Coronary artery (tissue), 2 donors: ENCODE data around the gene EEF1AKMT3.

Experiments
- DNase-seq: peaks from one replicate; pipeline ENCODE4 v3.0.0-alpha.2; 2017; ENCODE audit warnings: low spot score
- H3K27ac ChIP-seq, 2 donors: fragments of 200-600 bp; sonication (generic); one replicate each; pipeline ENCODE4 v1.5.1; 2016 to 2019
- H3K4me3 ChIP-seq: fragments of 200-600 bp; sonication (generic); 2 replicates; pipeline ENCODE4 v1.5.1; 2016; ENCODE audit warnings: mild to moderate bottlenecking, moderate library complexity
- CTCF ChIP-seq: fragments of 200-600 bp; sonication (generic); IDR thresholded peaks from one replicate; pipeline ENCODE4 v1.5.1; 2019; ENCODE audit warnings: antibody characterized with exemption

EEF1AKMT3 gene

GRCh38 chr12:57753756-57754337 lies 18.6 kb upstream of the EEF1AKMT3 start:
- Histone ChIP-seq H3K27ac (no peak overlapping the region), H3K4me3 (no peak overlapping the region)
- no peak for DNase-seq
- TF ChIP-seq CTCF = no peak

GRCh38 chr12:57754411-57755193 lies 17.8 kb upstream of the EEF1AKMT3 start, which contains the start of gene MARCHF9:
MARCHF9 (plus strand) TSS chr12:57755103; CDS start chr12:57755529, 426 bp downstream.
- H3K4me3 ChIP-seq = peak within 1 kb of the TSS; percentile 89
- TF ChIP-seq CTCF = no peak
- DNase-seq = no peak
- peak within 1 kb of the TSS in 1 of 2 donors; percentile 64 for H3K27ac ChIP-seq

GRCh38 chr12:57755194-57755453 lies 17.3 kb upstream of the EEF1AKMT3 start:
- Histone ChIP-seq H3K27ac (peak overlapping the region in 1 of 2 donors; percentile 64), H3K4me3 (peak overlapping the region; percentile 89)
- no peak for DNase-seq
- no peak for TF ChIP-seq CTCF

GRCh38 chr12:57755454-57756372 lies 16.7 kb upstream of the EEF1AKMT3 start:
- no peak for TF ChIP-seq CTCF
- Histone ChIP-seq H3K4me3 (peak overlapping the region; percentile 89), H3K27ac (peak overlapping the region in 1 of 2 donors; percentile 64)
- no peak for DNase-seq

GRCh38 chr12:57756406-57757341 lies 15.7 kb upstream of the EEF1AKMT3 start:
- DNase-seq = no peak
- Histone ChIP-seq H3K27ac (no peak overlapping the region), H3K4me3 (peak overlapping the region; percentile 8)
- no peak for TF ChIP-seq CTCF

- DNase-seq = no peak
- no peak overlapping the region for H3K27ac ChIP-seq
- no peak for TF ChIP-seq CTCF
- no peak overlapping the region for H3K4me3 ChIP-seq
These were observed 14.6 kb upstream of the EEF1AKMT3 start for GRCh38 chr12:57757771-57758170.
